Lung (tissue), 12 donors: ENCODE data around the gene GNA12. TPM values are rescaled to one million over a fixed set of nuclear protein-coding genes. Genes with fewer than 3 reads are reported as not detected.
"Not testable (repeated sequence)": the region's sequence is repeated elsewhere in the genome, so short reads cannot be mapped to it uniquely, and the experiment has no call there.

ENCODE experiments used
- ATAC-seq: fragments of 200-7000 bp; cut with Tn5 transposase; one replicate; pipeline ENCODE4 v1.9.1; 2020; ENCODE audit warnings: moderate number of reproducible peaks; ENCODE audit not compliant: insufficient read depth, low FRiP score
- DNase-seq, 3 donors: peaks; one replicate each; pipeline ENCODE4 v3.0.0-alpha.2; 2013 to 2017
- H3K27ac ChIP-seq, 2 donors: one replicate each; pipeline ENCODE4 v1.5.1; 2013; ENCODE audit warnings: mild to moderate bottlenecking in 2 of 2, moderate library complexity in 2 of 2, control low read depth in 1 of 2, inconsistent platforms in 1 of 2, low read depth in 1 of 2, low read length in 1 of 2
- H3K27me3 ChIP-seq, 3 donors: one replicate each; pipeline ENCODE4 v1.5.1; 2013; ENCODE audit warnings: low read length in 2 of 3; ENCODE audit not compliant: control insufficient read depth in 3 of 3, insufficient read depth in 3 of 3
- H3K36me3 ChIP-seq, 4 donors: one replicate each; pipeline ENCODE4 v1.5.1; 2013; ENCODE audit warnings: low read length in 4 of 4, mild to moderate bottlenecking in 1 of 4, moderate library complexity in 1 of 4; ENCODE audit not compliant: control insufficient read depth in 4 of 4, insufficient read depth in 4 of 4
- H3K4me1 ChIP-seq, 5 donors: one replicate each; pipeline ENCODE4 v1.5.1; 2013; ENCODE audit warnings: low read length in 5 of 5, mild to moderate bottlenecking in 2 of 5, moderate library complexity in 1 of 5; ENCODE audit not compliant: control insufficient read depth in 5 of 5, insufficient read depth in 5 of 5
- H3K4me3 ChIP-seq: one replicate; pipeline ENCODE4 v1.5.1; 2013; ENCODE audit warnings: mild to moderate bottlenecking, control low read depth, moderate library complexity
- H3K9ac ChIP-seq, 2 donors: one replicate each; pipeline ENCODE4 v1.5.1; 2013; ENCODE audit warnings: low read length in 2 of 2, control low read depth in 1 of 2; ENCODE audit not compliant: insufficient read depth in 1 of 2
- H3K9me3 ChIP-seq, 4 donors: one replicate each; pipeline ENCODE4 v1.5.1; 2013; ENCODE audit warnings: low read length in 3 of 4, mild to moderate bottlenecking in 1 of 4, moderate library complexity in 1 of 4; ENCODE audit not compliant: control insufficient read depth in 4 of 4, insufficient read depth in 3 of 4
- WGBS, 2 donors: extraction: QIAGEN DNeasy Blood & Tissue Kit; methylation state at CpG; one replicate each; pipeline ENCODE4 v1.1.7; 2013; 5-methylcytosine and 5-hydroxymethylcytosine counted together
- polyA plus RNA-seq, 2 donors: library from polyadenylated mRNA; stranded (reverse); fragments of 200-250 nt; gene quantifications; one replicate each; pipeline ENCODE4 v1.2.1, GENCODE V29; 2013
- total RNA-seq, 2 donors: library from RNA; depleted of rRNA in 1 of 2; stranded (reverse); fragments of >200 nt in 1 of 2; gene quantifications; one replicate each; pipeline ENCODE4 v1.2.1, GENCODE V29; 2014 to 2021
- TF ChIP-seq, protein P1 (sequence below): IDR thresholded peaks from 2 replicates; pipeline ENCODE4 v1.5.1; 2012; ENCODE audit warnings: mild to moderate bottlenecking; ENCODE audit errors: control extremely low read depth, extremely low read depth
- donor health status: control.
- donor health status: control.
- donor health status: Bipolar disorder and iron deficiency.
- donor health status: healthy.
- donor health status: DM: yes; HTN: yes; CAD: no.

Gene GNA12
- total and polyA plus RNA-seq, 4 donors, result 11.0 to 51.9 (median 33.5) TPM

DNA sequence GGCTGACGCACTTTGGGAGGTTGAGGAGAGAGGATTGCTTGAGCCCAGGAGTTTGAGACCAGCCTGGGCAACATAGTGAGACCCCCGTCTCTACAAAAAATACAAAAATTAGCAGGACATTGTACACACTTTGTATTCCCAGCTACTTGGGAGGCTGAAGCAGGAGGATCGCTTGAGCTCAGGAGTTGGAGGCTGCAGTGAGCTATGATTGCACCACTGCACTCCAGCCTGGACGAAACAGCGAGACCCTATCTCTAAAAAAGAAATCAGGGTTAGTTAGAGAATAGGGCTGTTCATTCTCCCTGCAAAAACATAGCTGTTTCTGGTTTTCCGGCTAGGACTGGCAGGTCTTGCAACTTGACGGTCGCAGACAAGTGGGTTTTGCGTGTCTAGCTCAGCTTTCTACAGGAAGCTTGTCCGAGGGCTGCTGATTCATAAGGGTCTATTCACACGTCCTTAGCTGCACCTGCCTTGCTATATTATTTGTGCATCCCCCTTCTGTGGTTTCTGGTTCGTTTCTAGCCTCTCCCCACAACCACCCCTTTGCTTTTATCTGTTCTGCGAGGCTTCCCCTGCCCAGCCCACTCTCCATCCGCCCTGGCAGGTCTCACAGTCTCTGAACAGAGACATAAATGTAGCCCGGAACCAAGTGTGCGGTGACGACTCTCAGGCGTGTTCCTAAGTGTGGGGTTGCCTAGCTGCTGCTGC, 145.4 kb downstream of the GNA12 start:
- 36 to 43% methylated on average over 18 of the region's 18 CpGs for WGBS, 2 donors

DNA sequence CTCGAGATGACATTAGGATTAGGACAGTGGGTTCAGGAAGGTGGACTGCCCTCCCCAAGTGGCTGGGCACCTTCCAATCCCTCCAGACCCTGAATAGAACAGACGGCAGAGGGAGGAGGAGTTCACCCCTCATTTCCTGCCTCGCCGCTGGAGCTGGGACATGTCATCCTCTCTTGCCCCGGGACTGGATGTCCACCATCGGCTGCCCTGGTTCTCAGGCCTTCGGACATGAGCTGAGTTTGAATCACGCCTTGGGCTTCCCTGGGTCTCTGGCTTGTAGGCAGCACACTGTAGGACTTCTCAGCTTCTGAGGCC, 150.0 kb downstream of the GNA12 start:
- not testable (repeated sequence) for H3K4me3 ChIP-seq, DNase-seq, H3K27ac ChIP-seq, ATAC-seq, H3K36me3 ChIP-seq, H3K9ac ChIP-seq, H3K9me3 ChIP-seq, H3K4me1 ChIP-seq
- 54 to 70% methylated on average over 8 of the region's 8 CpGs for WGBS, 2 donors
- H3K27me3 ChIP-seq, result peaks cover 0 to 13% (median 12%) of the 10 kb centered on the region in 3 donors

More for the DNA sequence above, 145.4 kb downstream of the GNA12 start:
- no peaks in the 10 kb centered on the region for H3K9me3 ChIP-seq
- H3K27me3 ChIP-seq, result peaks cover 0 to 5% (median 3%) of the 10 kb centered on the region in 3 donors
- peaks cover 0 to 3% (median 0%) of the 10 kb centered on the region in 5 donors for H3K4me1 ChIP-seq
- no peak overlapping the region for H3K4me3 ChIP-seq
- TF ChIP-seq, protein P1, sequence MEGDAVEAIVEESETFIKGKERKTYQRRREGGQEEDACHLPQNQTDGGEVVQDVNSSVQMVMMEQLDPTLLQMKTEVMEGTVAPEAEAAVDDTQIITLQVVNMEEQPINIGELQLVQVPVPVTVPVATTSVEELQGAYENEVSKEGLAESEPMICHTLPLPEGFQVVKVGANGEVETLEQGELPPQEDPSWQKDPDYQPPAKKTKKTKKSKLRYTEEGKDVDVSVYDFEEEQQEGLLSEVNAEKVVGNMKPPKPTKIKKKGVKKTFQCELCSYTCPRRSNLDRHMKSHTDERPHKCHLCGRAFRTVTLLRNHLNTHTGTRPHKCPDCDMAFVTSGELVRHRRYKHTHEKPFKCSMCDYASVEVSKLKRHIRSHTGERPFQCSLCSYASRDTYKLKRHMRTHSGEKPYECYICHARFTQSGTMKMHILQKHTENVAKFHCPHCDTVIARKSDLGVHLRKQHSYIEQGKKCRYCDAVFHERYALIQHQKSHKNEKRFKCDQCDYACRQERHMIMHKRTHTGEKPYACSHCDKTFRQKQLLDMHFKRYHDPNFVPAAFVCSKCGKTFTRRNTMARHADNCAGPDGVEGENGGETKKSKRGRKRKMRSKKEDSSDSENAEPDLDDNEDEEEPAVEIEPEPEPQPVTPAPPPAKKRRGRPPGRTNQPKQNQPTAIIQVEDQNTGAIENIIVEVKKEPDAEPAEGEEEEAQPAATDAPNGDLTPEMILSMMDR, result no peak
- DNase-seq (no peak), ATAC-seq (no peak)
- H3K9ac ChIP-seq, result no peak overlapping the region
- no peak overlapping the region for H3K27ac ChIP-seq
- no peaks in the 10 kb centered on the region for H3K36me3 ChIP-seq

DNA sequence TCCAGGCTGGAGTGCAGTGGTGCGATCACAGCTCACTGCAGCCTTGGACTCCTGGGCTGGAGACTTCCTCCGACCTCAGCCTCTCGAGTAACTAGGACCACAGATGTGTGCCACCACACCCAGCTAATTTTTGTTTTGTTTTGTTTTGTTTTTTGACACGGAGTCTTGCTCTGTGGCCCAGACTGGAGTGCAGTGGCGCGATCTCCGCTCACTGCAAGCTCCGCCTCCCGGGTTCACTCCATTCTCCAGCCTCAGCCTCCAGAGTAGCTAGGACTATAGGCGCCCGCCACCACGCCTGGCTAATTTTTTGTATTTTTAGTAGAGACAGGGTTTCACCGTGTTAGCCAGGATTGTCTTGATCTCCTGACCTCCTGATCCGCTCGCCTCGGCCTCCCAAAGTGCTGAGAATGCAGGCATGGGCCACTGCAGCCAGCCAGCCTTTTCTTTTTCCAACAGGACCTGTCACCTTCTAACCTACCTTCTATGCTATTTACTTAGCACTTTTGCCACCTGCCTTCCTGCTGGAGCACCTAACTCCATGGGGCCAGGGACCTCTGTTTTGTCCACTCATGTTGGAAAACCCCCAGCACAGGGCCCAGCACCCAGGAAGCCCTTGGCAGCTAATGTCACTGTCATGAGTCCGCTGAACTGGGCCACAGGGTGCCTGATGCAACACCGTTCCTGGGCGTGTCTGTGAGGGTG, 150.5 kb downstream of the GNA12 start:
- WGBS, 2 donors, result 85 to 86% methylated on average over 19 of the region's 19 CpGs
- not testable (repeated sequence) for H3K9ac ChIP-seq

DNA sequence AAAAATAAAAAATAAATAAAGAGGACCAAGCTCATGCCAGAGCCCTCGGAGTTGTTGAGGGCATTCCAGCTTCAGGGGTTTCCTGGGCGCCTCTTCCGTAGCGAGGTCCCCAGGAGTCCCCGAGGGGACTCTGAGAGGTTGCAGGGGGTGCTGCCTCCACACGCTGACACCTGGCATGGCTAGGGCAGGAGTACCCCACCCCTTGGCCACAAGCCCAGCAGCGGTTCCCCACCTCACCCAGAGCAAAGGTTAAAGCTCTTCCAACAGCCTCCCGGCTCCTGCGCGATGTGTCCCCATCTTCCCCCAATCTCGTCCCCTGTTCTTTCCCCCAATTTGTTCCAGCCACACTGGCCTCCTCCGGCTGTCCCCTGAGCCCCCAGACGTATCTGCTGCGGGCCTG, 151.6 kb downstream of the GNA12 start:
- 81 to 95% methylated on average over 14 of the region's 14 CpGs for whole genome bisulfite sequencing, 2 donors
- Histone ChIP-seq H3K27ac (no peak overlapping the region), H3K9me3 (peaks cover 0 to 3% (median 0%) of the 10 kb centered on the region in 4 donors), H3K27me3 (peaks cover 0 to 18% (median 17%) of the 10 kb centered on the region in 3 donors), H3K36me3 (no peaks in the 10 kb centered on the region), H3K9ac (no peak overlapping the region), H3K4me3 (no peak overlapping the region), H3K4me1 (peaks cover 0 to 14% (median 0%) of the 10 kb centered on the region in 5 donors)
- no peak for DNase-seq
- TF ChIP-seq, protein P1, result no peak
- no peak for ATAC-seq

More for the DNA sequence above, 150.5 kb downstream of the GNA12 start:
- not testable (repeated sequence) for H3K4me3 ChIP-seq, H3K27ac ChIP-seq, DNase-seq, H3K4me1 ChIP-seq, H3K36me3 ChIP-seq, H3K9me3 ChIP-seq
- H3K27me3 ChIP-seq, result peaks cover 0 to 15% (median 13%) of the 10 kb centered on the region in 3 donors
- ATAC-seq, result peak; percentile 35

DNA sequence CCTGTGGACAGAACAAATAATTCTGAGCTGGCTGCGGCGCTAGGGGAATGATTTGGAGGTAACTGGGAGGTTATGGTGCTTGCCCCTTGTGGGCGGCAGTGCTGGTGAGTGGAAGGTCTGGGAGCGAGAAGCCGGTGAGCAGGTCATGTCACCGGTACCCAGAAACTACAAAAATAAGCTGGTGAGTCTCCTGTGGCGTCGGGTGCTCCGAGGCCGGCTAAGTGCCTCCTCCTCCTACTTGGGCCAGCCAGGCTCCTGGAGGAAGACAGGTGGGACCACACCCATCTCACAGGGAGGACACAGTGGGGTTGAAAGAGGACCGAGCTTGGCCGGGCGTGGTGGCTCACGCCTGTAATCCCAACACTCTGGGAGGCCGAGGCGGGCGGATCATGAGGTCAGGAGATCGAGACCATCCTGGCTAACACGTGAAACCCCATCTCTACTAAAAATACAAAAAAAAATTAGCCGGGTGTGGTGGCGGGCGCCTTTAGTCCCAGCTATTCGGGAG, 152.1 kb downstream of the GNA12 start:
- ATAC-seq, H3K9ac ChIP-seq, H3K9me3 ChIP-seq, H3K27ac ChIP-seq, H3K4me3 ChIP-seq, DNase-seq, H3K36me3 ChIP-seq: not testable (repeated sequence)
- WGBS, 2 donors, result 93 to 96% methylated on average over 23 of the region's 23 CpGs
- peaks cover 0 to 23% (median 23%) of the 10 kb centered on the region in 3 donors for H3K27me3 ChIP-seq
- H3K4me1 ChIP-seq, result peaks cover 0 to 16% (median 0%) of the 10 kb centered on the region in 5 donors
